Measurements from ENCODE around the gene BICRA. TPM values are rescaled to one million over a fixed set of nuclear protein-coding genes. Genes with fewer than 3 reads are reported as not detected.
"Not testable (repeated sequence)": the region's sequence is repeated elsewhere in the genome, so short reads cannot be mapped to it uniquely, and the experiment has no call there.

BICRA gene
- total RNA-seq, 1 donor from 2014 or later = 13.4 TPM

GRCh38 chr19:47716270-47716937 is 107.5 kb downstream of the BICRA start:
- Mint-ChIP-seq H3K36me3 (ENCODE audit: low read depth) (peaks cover 32% of the 10 kb centered on the region), H3K9me3 (ENCODE audit: low read depth) (no peaks in the 10 kb centered on the region), H3K27me3 (ENCODE audit: low read depth) (no peaks in the 10 kb centered on the region), H3K27ac (ENCODE audit: unreplicated experiment) (peak overlapping the region; percentile 74), H3K4me3 (ENCODE audit: unreplicated experiment) (peak overlapping the region; percentile 100), H3K4me1 (ENCODE audit: low read depth) (peaks cover 75% of the 10 kb centered on the region)
- no peak for TF ChIP-seq CTCF (IDR thresholded peaks at IDR 0.05)
- no peak for DNase-seq (ENCODE audit: low spot score)

GRCh38 chr19:47718415-47719046 is 109.6 kb downstream of the BICRA start:
- not testable (repeated sequence) for H3K27me3 Mint-ChIP-seq (ENCODE audit: low read depth); H3K9me3 Mint-ChIP-seq (ENCODE audit: low read depth); DNase-seq (ENCODE audit: low spot score)
- Mint-ChIP-seq H3K27ac (ENCODE audit: unreplicated experiment) (peak overlapping the region; percentile 95), H3K36me3 (ENCODE audit: low read depth) (peaks cover 35% of the 10 kb centered on the region), H3K4me1 (ENCODE audit: low read depth) (peaks cover 91% of the 10 kb centered on the region), H3K4me3 (ENCODE audit: unreplicated experiment) (peak overlapping the region; percentile 100)

- no peaks in the 10 kb centered on the region for H3K9me3 Mint-ChIP-seq (ENCODE audit: low read depth)
- H3K4me1 Mint-ChIP-seq (ENCODE audit: low read depth) = peaks cover 91% of the 10 kb centered on the region
- no peak for TF ChIP-seq CTCF (IDR thresholded peaks at IDR 0.05)
- no peaks in the 10 kb centered on the region for H3K27me3 Mint-ChIP-seq (ENCODE audit: low read depth)
- DNase-seq (ENCODE audit: low spot score) = peak; percentile 97
- peaks cover 31% of the 10 kb centered on the region for H3K36me3 Mint-ChIP-seq (ENCODE audit: low read depth)
- H3K27ac Mint-ChIP-seq (ENCODE audit: unreplicated experiment) = peak overlapping the region; percentile 95
- peak overlapping the region; percentile 100 for H3K4me3 Mint-ChIP-seq (ENCODE audit: unreplicated experiment)
These were observed 110.3 kb downstream of the BICRA start for GRCh38 chr19:47719047-47719859.

GRCh38 chr19:47720669-47721422 is 111.9 kb downstream of the BICRA start:
- H3K4me3 Mint-ChIP-seq (ENCODE audit: unreplicated experiment) = peak overlapping the region; percentile 100
- H3K9me3 Mint-ChIP-seq (ENCODE audit: low read depth) = no peaks in the 10 kb centered on the region
- DNase-seq (ENCODE audit: low spot score) = no peak
- peaks cover 93% of the 10 kb centered on the region for H3K4me1 Mint-ChIP-seq (ENCODE audit: low read depth)
- no peak for TF ChIP-seq CTCF (IDR thresholded peaks at IDR 0.05)
- H3K36me3 Mint-ChIP-seq (ENCODE audit: low read depth) = peaks cover 30% of the 10 kb centered on the region
- H3K27ac Mint-ChIP-seq (ENCODE audit: unreplicated experiment) = peak overlapping the region; percentile 95
- H3K27me3 Mint-ChIP-seq (ENCODE audit: low read depth) = no peaks in the 10 kb centered on the region

GRCh38 chr19:47723581-47723940 is 114.6 kb downstream of the BICRA start:
- Mint-ChIP-seq H3K4me1 (ENCODE audit: low read depth) (peaks cover 92% of the 10 kb centered on the region), H3K36me3 (ENCODE audit: low read depth) (peaks cover 33% of the 10 kb centered on the region), H3K4me3 (ENCODE audit: unreplicated experiment) (peak overlapping the region; percentile 51), H3K27ac (ENCODE audit: unreplicated experiment) (peak overlapping the region; percentile 98), H3K9me3 (ENCODE audit: low read depth) (no peaks in the 10 kb centered on the region), H3K27me3 (ENCODE audit: low read depth) (no peaks in the 10 kb centered on the region)
- TF ChIP-seq CTCF (IDR thresholded peaks at IDR 0.05) = no peak
- no peak for DNase-seq (ENCODE audit: low spot score)
